RWPE2 (cell line): ENCODE data around the gene DIPK1A.
A peak's percentile ranks its signal among the peaks of the same experiment; 100 is the strongest.

Experiments used
- ATAC-seq: fragments of 200-7000 bp; cut with Tn5 transposase; 3 replicates; pipeline ENCODE4 v1.9.1; 2021; ENCODE audit warnings: low read depth
- DNase-seq: peaks from one replicate; pipeline ENCODE4 v3.0.0-alpha.2; 2020; ENCODE audit warnings: low spot score
- H3K27ac ChIP-seq: fragments of 450-650 bp; 2 replicates; pipeline ENCODE4 v1.5.1; 2017; ENCODE audit warnings: mild to moderate bottlenecking; ENCODE audit not compliant: poor library complexity, severe bottlenecking
- H3K27me3 ChIP-seq: fragments of 250-450 bp; sonication (Bioruptor Pico); 2 replicates; pipeline ENCODE4 v1.5.1; 2021; ENCODE audit warnings: mild to moderate bottlenecking, moderate library complexity; ENCODE audit not compliant: insufficient read depth, poor library complexity, severe bottlenecking
- H3K36me3 ChIP-seq: fragments of 250-450 bp; sonication (Bioruptor Pico); 2 replicates; pipeline ENCODE4 v1.5.1; 2020; ENCODE audit warnings: low read depth, mild to moderate bottlenecking, moderate library complexity
- H3K4me1 ChIP-seq: fragments of 250-450 bp; sonication (Bioruptor Pico); 2 replicates; pipeline ENCODE4 v1.5.1; 2021; ENCODE audit warnings: mild to moderate bottlenecking, moderate library complexity; ENCODE audit not compliant: insufficient read depth, poor library complexity, severe bottlenecking
- H3K4me3 ChIP-seq: fragments of 250-450 bp; sonication (Bioruptor Pico); 2 replicates; pipeline ENCODE4 v1.5.1; 2021; ENCODE audit warnings: mild to moderate bottlenecking, moderate library complexity; ENCODE audit not compliant: severe bottlenecking
- H3K9me3 ChIP-seq: fragments of 250-450 bp; sonication (Bioruptor Pico); 2 replicates; pipeline ENCODE4 v1.5.1; 2021; ENCODE audit warnings: mild to moderate bottlenecking, moderate library complexity; ENCODE audit not compliant: severe bottlenecking
- TF ChIP-seq, protein P1 (sequence below): fragments of 450-650 bp; IDR thresholded peaks from one replicate; pipeline ENCODE4 v1.5.1; 2017; ENCODE audit warnings: mild to moderate bottlenecking, moderate library complexity; ENCODE audit not compliant: poor library complexity, severe bottlenecking

The DIPK1A gene

DNA sequence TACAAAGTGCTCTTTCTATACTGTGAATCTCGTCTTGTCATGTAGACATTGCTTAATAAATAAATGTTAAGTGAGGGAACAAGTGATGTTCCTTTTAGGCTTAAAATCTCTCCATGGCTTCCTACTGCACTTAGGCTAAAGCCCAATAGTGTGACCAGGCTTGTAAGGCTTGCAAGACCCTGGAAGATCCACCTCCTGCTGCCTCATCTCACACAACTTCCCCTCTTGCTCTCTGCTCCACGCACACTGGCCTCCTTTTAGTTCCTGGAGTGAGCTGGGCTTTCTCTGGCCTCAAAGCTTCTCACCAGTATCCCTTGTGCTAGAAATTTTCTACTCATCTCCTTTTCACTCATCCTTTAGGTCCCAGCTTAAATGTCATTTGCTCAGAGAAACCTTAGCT lies 41.5 kb upstream of the DIPK1A start:
- Histone ChIP-seq H3K4me3 (no peak overlapping the region), H3K27ac (no peak overlapping the region), H3K27me3 (peaks cover 4% of the 10 kb centered on the region), H3K9me3 (no peaks in the 10 kb centered on the region), H3K4me1 (peaks cover 14% of the 10 kb centered on the region), H3K36me3 (no peaks in the 10 kb centered on the region)
- ATAC-seq (no peak), DNase-seq (no peak)
- TF ChIP-seq, protein P1, sequence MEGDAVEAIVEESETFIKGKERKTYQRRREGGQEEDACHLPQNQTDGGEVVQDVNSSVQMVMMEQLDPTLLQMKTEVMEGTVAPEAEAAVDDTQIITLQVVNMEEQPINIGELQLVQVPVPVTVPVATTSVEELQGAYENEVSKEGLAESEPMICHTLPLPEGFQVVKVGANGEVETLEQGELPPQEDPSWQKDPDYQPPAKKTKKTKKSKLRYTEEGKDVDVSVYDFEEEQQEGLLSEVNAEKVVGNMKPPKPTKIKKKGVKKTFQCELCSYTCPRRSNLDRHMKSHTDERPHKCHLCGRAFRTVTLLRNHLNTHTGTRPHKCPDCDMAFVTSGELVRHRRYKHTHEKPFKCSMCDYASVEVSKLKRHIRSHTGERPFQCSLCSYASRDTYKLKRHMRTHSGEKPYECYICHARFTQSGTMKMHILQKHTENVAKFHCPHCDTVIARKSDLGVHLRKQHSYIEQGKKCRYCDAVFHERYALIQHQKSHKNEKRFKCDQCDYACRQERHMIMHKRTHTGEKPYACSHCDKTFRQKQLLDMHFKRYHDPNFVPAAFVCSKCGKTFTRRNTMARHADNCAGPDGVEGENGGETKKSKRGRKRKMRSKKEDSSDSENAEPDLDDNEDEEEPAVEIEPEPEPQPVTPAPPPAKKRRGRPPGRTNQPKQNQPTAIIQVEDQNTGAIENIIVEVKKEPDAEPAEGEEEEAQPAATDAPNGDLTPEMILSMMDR, result no peak

DNA sequence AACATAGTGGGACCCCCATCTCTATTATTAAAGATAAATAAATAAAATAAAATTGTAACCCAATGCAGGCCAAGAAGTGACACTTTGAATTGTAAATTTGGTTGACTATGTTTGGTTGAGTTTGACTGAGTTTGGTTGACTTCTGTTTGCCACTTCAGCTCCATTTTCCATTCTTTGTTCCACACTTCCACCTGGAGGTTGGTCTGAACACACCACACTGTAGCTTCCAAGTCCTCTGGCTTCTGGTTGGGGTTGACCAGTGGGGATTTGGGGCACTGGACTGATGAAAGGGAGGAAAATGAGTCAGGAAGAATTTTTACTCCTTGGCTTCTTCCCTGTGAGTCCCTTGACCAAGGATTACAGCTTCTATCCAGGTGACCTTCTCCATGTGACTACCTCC lies 40.6 kb upstream of the DIPK1A start:
- ATAC-seq (no peak), DNase-seq (no peak)
- Histone ChIP-seq H3K27ac (peak overlapping the region; percentile 37), H3K36me3 (no peaks in the 10 kb centered on the region), H3K9me3 (no peaks in the 10 kb centered on the region), H3K4me3 (no peak overlapping the region), H3K4me1 (peaks cover 14% of the 10 kb centered on the region), H3K27me3 (peaks cover 4% of the 10 kb centered on the region)
- TF ChIP-seq, protein P1, result no peak

DNA sequence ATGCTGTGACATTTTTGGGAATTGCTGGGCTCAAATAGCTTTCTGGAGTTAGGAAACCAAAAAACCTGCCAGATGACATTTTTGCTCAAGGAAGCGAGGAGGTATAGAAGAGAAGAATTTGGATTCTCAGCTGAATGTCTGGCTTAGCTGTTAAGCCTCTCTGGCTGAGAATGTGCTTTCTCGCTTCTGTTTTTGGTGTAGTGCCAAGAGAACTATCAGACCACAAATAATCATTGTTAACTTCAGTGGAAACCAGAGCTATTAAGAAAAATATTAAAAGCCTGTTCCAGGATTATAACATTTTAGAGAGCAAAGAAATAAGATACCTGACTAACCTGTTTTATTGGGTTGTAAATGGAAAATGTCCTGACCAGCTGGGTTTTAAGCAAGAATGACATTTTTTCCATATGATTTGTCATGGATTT lies 39.5 kb upstream of the DIPK1A start:
- no peak overlapping the region for H3K4me3 ChIP-seq
- H3K36me3 ChIP-seq, result no peaks in the 10 kb centered on the region
- H3K9me3 ChIP-seq, result no peaks in the 10 kb centered on the region
- TF ChIP-seq, protein P1, result no peak
- DNase-seq (no peak), ATAC-seq (peak; percentile 67)
- peak overlapping the region; percentile 37 for H3K27ac ChIP-seq
- peaks cover 14% of the 10 kb centered on the region for H3K4me1 ChIP-seq
- peaks cover 4% of the 10 kb centered on the region for H3K27me3 ChIP-seq

DNA sequence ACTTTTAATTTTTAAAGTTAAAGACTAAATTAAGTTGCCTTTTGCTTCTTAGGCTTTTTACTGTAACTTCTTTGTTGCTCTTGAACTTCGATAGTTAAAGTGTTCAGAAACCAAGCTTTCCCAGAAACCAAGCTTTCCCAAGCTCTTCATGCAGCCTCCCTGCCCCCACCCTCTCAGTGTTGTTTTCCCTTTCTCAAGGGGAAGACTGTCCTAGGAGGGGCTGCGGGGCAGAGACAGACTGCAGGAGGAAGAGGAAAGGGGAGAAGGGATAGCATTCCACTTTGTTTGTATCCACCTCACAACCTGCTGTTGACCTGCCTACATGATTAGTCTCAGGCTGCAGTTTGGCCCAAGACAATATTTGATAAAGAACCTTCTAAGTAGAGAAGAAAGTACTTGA lies 39.0 kb upstream of the DIPK1A start:
- H3K27ac ChIP-seq, result peak overlapping the region; percentile 37
- peaks cover 4% of the 10 kb centered on the region for H3K27me3 ChIP-seq
- no peaks in the 10 kb centered on the region for H3K36me3 ChIP-seq
- DNase-seq, result no peak
- no peak overlapping the region for H3K4me3 ChIP-seq
- ATAC-seq, result no peak
- H3K9me3 ChIP-seq, result no peaks in the 10 kb centered on the region
- peaks cover 14% of the 10 kb centered on the region for H3K4me1 ChIP-seq
- TF ChIP-seq, protein P1, result no peak

DNA sequence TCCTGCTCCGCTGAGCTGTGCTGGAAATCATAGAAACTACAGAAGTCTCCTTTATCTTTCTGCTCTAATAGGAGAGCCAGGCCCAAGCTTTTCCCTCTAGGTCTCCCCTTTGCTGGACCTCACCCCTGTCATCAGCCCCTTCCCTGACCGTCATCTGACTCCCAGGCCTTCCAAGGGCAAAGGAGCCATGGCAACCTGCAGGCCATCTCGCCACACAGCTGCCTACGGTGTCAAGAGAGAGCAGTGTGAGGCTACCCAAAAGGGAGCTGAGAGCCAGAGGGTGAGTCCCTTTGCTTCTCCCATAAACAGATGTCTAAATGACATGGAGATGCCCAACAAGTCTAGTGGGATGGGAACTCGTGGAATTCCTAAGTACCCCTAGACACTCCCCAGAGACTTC lies 37.6 kb upstream of the DIPK1A start:
- no peak overlapping the region for H3K4me3 ChIP-seq
- no peaks in the 10 kb centered on the region for H3K27me3 ChIP-seq
- DNase-seq, result no peak
- H3K9me3 ChIP-seq, result no peaks in the 10 kb centered on the region
- H3K27ac ChIP-seq, result no peak overlapping the region
- ATAC-seq, result no peak
- H3K36me3 ChIP-seq, result no peaks in the 10 kb centered on the region
- TF ChIP-seq, protein P1, result no peak
- H3K4me1 ChIP-seq, result peaks cover 14% of the 10 kb centered on the region
